Astrocyte of the cerebellum (primary cell): ENCODE data around the gene LNP1.

Source experiments
- DNase-seq: peaks from one replicate; pipeline ENCODE4 v3.0.0-alpha.2; 2011; ENCODE audit warnings: low read depth
- H3K4me3 ChIP-seq: 2 replicates; pipeline ENCODE4 v1.5.1; 2011; ENCODE audit warnings: mild to moderate bottlenecking, low read depth, low read length, moderate library complexity
- in situ Hi-C: cut with HindIII; loops from 2 replicates; pipeline ENCODE4 v1.10.0; 2017; ENCODE audit warnings: low sequenced_read_pairs
- TF ChIP-seq, protein P1 (sequence below): IDR thresholded peaks from 2 replicates; pipeline ENCODE4 v1.5.1; 2012; ENCODE audit warnings: low read length, low read depth, moderate library complexity, mild to moderate bottlenecking; ENCODE audit errors: missing control alignments

The LNP1 gene

DNA sequence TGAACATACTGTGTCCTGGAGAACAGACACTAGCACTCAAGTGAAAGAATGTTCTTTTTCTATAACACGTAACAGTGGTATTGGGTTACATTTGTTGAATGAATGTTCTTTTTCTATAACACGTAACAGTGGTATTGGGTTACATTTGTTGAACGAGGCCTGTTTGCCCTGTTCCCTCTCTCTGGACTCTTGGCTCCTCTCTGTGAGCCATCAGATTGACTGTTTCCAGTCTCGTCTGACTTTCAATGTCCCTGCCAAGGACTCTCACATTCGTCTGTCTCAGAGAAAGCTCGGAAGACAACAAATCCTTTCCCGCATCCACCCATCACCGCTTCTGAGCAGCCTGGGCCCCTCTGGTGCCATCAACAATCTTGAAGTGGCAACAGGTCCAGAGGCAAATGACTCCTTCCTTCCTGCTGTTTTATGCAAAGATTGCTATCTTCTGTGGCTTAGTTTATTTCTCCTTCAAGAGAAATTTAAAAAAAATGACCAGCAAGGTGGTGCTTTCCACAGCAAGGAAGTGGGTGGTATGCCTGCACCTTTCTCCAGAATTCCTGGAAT, 99.1 kb downstream of the LNP1 start:
- DNase-seq: no peak
- no peak overlapping the region for H3K4me3 ChIP-seq
- TF ChIP-seq, protein P1, sequence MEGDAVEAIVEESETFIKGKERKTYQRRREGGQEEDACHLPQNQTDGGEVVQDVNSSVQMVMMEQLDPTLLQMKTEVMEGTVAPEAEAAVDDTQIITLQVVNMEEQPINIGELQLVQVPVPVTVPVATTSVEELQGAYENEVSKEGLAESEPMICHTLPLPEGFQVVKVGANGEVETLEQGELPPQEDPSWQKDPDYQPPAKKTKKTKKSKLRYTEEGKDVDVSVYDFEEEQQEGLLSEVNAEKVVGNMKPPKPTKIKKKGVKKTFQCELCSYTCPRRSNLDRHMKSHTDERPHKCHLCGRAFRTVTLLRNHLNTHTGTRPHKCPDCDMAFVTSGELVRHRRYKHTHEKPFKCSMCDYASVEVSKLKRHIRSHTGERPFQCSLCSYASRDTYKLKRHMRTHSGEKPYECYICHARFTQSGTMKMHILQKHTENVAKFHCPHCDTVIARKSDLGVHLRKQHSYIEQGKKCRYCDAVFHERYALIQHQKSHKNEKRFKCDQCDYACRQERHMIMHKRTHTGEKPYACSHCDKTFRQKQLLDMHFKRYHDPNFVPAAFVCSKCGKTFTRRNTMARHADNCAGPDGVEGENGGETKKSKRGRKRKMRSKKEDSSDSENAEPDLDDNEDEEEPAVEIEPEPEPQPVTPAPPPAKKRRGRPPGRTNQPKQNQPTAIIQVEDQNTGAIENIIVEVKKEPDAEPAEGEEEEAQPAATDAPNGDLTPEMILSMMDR: no peak
- in situ Hi-C loops: no loop called here

DNA sequence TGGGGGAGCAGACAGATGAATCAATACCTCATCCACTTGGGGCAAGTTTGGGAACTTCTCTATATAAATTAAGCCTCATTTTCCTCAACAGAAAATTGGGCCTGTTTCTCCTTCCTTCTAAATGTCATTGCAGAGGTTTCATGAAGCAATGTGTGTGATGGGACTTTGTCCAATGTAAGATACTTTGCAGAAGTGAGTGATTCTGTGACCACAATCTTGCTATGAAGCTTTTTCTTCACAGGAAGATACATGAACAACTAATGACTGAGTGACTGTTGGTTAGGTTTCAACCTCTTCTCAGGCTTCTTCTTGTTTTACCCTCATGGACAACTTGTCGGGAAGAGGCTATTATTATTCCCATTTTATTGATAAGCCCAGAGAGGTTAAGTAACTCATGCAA, 102.1 kb downstream of the LNP1 start:
- TF ChIP-seq, protein P1: no peak
- in situ Hi-C loops: no loop called here
- H3K4me3 ChIP-seq: no peak overlapping the region
- DNase-seq: no peak
